Measurements from ENCODE around the gene POU1F1.

GRCh38 chr3:87288446-87288845 is 12.1 kb upstream of the POU1F1 start:
- no peak for TF ChIP-seq CTCF (tag by site-specific recombination; IDR thresholded peaks at IDR 0.05)
- no peak for TF ChIP-seq ZNF701 (tag by site-specific recombination; IDR thresholded peaks at IDR 0.05)
- TF ChIP-seq KLF10 (tag by site-specific recombination; IDR thresholded peaks at IDR 0.05), result no peak
- TF ChIP-seq ATF2 (tag by site-specific recombination; IDR thresholded peaks at IDR 0.05; ENCODE audit: low read depth), result no peak
- no peak for TF ChIP-seq ZNF274 (IDR thresholded peaks at IDR 0.05; ENCODE audit: low read length)
- no peak for TF ChIP-seq ZNF274 (tag by site-specific recombination; IDR thresholded peaks at IDR 0.05; ENCODE audit: borderline replicate concordance)
- TF ChIP-seq ZNF19 (tag by site-specific recombination; IDR thresholded peaks at IDR 0.05; ENCODE audit: low read depth), result no peak
- no peak for TF ChIP-seq ZNF561 (tag by site-specific recombination; IDR thresholded peaks at IDR 0.05; ENCODE audit: borderline replicate concordance)
- TF ChIP-seq KLF7 (tag by site-specific recombination; IDR thresholded peaks at IDR 0.05; ENCODE audit: borderline replicate concordance), result no peak
- TF ChIP-seq ZNF223 (tag by site-specific recombination; IDR thresholded peaks at IDR 0.05), result no peak
- TF ChIP-seq ZNF354C (tag by site-specific recombination; IDR thresholded peaks at IDR 0.05; ENCODE audit: borderline replicate concordance, low read depth), result no peak

Measured in HEK293 (cell line).